ENCODE measurements around the gene TRAPPC2L.

TRAPPC2L gene

DNA sequence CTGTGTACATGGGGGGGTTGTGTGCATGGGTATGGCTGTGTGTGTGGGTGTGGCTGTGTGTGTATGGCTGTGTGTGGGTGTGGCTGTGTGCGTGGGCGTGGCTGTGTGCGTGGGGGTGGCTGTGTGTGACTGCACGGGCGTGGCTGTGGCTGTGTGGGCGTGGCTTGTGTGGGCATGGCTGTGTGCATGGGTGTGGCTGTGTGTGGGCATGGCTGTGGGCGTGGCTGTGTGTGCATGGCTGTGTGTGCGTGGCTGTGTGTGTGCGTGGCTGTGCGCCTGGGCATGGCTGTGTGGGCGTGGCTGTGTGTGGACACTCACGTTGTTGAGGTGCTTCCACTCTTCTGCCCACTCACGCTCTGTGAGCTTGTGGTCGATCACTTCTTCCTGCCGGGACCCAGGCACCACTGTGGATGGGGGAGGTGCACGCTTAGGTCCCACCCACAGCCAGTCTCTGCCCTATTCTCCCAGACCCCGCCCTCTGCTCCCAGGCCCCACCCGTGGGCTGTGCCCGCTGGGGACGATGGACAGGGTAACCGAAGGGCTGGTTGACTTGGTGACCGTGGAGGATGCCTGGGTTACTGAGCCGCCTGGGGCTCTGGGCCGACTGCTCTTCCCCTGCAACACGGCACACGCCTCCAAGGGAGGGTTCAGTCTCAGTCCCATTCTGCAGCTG lies 25.6 kb downstream of the TRAPPC2L start:
- H3K36me3 ChIP-seq: peaks cover 100% of the 10 kb centered on the region
- TF ChIP-seq, protein P1, sequence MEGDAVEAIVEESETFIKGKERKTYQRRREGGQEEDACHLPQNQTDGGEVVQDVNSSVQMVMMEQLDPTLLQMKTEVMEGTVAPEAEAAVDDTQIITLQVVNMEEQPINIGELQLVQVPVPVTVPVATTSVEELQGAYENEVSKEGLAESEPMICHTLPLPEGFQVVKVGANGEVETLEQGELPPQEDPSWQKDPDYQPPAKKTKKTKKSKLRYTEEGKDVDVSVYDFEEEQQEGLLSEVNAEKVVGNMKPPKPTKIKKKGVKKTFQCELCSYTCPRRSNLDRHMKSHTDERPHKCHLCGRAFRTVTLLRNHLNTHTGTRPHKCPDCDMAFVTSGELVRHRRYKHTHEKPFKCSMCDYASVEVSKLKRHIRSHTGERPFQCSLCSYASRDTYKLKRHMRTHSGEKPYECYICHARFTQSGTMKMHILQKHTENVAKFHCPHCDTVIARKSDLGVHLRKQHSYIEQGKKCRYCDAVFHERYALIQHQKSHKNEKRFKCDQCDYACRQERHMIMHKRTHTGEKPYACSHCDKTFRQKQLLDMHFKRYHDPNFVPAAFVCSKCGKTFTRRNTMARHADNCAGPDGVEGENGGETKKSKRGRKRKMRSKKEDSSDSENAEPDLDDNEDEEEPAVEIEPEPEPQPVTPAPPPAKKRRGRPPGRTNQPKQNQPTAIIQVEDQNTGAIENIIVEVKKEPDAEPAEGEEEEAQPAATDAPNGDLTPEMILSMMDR (IDR thresholded peaks at IDR 0.05): no peak
- H3K4me1 ChIP-seq (ENCODE audit: control insufficient read depth in 1 of 2, insufficient read depth in 1 of 2, low read depth in 1 of 2, low read length in 1 of 2): no peaks in the 10 kb centered on the region
- no peak overlapping the region for H3K4me3 ChIP-seq (ENCODE audit: low read depth in 1 of 2, low read length in 1 of 2)
- H3K27me3 ChIP-seq: no peaks in the 10 kb centered on the region
- no peaks in the 10 kb centered on the region for H3K9me3 ChIP-seq
- no peak overlapping the region for H3K27ac ChIP-seq

DNA sequence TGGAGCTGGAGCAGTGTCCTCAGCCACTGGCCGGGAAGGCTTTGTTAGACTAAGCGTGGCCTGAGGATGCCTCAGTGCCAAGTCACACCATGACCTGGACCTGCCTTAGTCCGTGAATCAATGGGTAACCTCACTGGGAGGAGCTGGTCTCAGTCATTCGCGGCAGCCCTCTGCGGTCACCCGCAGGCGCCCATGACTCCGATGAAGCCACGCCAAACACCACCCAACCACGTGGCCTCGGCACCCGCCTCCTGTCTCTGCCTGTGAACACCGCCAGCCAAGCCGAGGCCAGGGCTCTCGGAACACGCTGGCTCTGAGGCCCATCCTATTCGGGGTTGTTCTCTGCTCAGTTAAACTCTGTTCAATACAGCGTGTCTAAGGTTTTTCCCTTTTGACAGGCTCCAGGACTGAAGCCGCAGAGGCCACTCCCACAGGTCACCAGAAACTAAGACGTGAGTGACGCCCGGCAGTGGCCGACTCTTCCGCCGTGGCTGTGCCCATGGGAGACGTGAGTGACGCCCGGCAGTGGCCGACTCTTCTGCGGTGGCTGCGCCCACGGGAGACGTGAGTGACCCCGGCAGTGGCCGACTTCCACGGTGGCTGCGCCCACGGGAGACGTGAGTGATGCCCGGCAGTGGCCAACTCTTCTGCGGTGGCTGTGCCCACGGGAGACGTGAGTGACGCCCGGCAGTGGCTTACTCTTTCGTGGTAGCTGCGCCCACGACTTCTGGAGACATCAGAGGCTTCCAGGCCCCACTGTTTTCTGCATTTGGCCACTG lies 26.4 kb downstream of the TRAPPC2L start:
- Histone ChIP-seq H3K9me3 (no peaks in the 10 kb centered on the region), H3K27me3 (no peaks in the 10 kb centered on the region)

GRCh38 chr16:88883946-88884345 lies 27.0 kb downstream of the TRAPPC2L start:
- Histone ChIP-seq H3K27ac (no peak overlapping the region), H3K4me1 (ENCODE audit: control insufficient read depth in 1 of 2, insufficient read depth in 1 of 2, low read depth in 1 of 2, low read length in 1 of 2) (no peaks in the 10 kb centered on the region), H3K9me3 (no peaks in the 10 kb centered on the region), H3K36me3 (peaks cover 96% of the 10 kb centered on the region), H3K4me3 (ENCODE audit: low read depth in 1 of 2, low read length in 1 of 2) (no peak overlapping the region), H3K27me3 (no peaks in the 10 kb centered on the region)
- TF ChIP-seq, protein P1 (IDR thresholded peaks at IDR 0.05): no peak

More for the DNA sequence above, 26.4 kb downstream of the TRAPPC2L start:
- Histone ChIP-seq H3K4me1 (ENCODE audit: control insufficient read depth in 1 of 2, insufficient read depth in 1 of 2, low read depth in 1 of 2, low read length in 1 of 2) (no peaks in the 10 kb centered on the region), H3K36me3 (peaks cover 99% of the 10 kb centered on the region), H3K4me3 (ENCODE audit: low read depth in 1 of 2, low read length in 1 of 2) (no peak overlapping the region), H3K27ac (no peak overlapping the region)
- TF ChIP-seq, protein P1 (IDR thresholded peaks at IDR 0.05): no peak

GRCh38 chr16:88884569-88885271 lies 27.8 kb downstream of the TRAPPC2L start:
- H3K36me3 ChIP-seq: peaks cover 94% of the 10 kb centered on the region

GRCh38 chr16:88885693-88886280 lies 28.9 kb downstream of the TRAPPC2L start:
- Histone ChIP-seq H3K27ac (no peak overlapping the region), H3K4me1 (ENCODE audit: control insufficient read depth in 1 of 2, insufficient read depth in 1 of 2, low read depth in 1 of 2, low read length in 1 of 2) (no peaks in the 10 kb centered on the region), H3K36me3 (peaks cover 94% of the 10 kb centered on the region), H3K4me3 (ENCODE audit: low read depth in 1 of 2, low read length in 1 of 2) (no peak overlapping the region), H3K9me3 (peaks cover 5% of the 10 kb centered on the region), H3K27me3 (no peaks in the 10 kb centered on the region)
- TF ChIP-seq, protein P1 (IDR thresholded peaks at IDR 0.05): no peak

More at GRCh38 chr16:88884569-88885271, 27.8 kb downstream of the TRAPPC2L start:
- H3K27me3 ChIP-seq: no peaks in the 10 kb centered on the region
- TF ChIP-seq, protein P1 (IDR thresholded peaks at IDR 0.05): no peak
- no peak overlapping the region for H3K27ac ChIP-seq
- no peaks in the 10 kb centered on the region for H3K9me3 ChIP-seq
- no peak overlapping the region for H3K4me3 ChIP-seq (ENCODE audit: low read depth in 1 of 2, low read length in 1 of 2)
- H3K4me1 ChIP-seq (ENCODE audit: control insufficient read depth in 1 of 2, insufficient read depth in 1 of 2, low read depth in 1 of 2, low read length in 1 of 2): no peaks in the 10 kb centered on the region

Measured in neutrophil (primary cell).